B cell (primary cell): ENCODE data around the gene TCAP. TPM values are rescaled to one million over a fixed set of nuclear protein-coding genes. Genes with fewer than 3 reads are reported as not detected.

Experiments used
- ATAC-seq: fragments of 200-7000 bp; cut with Tn5 transposase; one replicate; pipeline ENCODE4 v1.10.0; 2021; ENCODE audit warnings: low read depth, mild to moderate bottlenecking, moderate number of reproducible peaks, moderate library complexity
- CTCF ChIA-PET: fragments of 350-600 bp; sonication (Branson Sonifier 250); formaldehyde crosslinking; loops from one replicate; lab custom pipeline; 2021; ENCODE audit warnings: antibody characterized with exemption, inconsistent platforms; lab: Charles Lee
- POLR2A ChIA-PET: fragments of 350-600 bp; sonication (Branson Sonifier 250); formaldehyde crosslinking; loops from one replicate; lab custom pipeline; 2021; ENCODE audit warnings: antibody characterized with exemption; lab: Charles Lee
- DNase-seq: peaks from one replicate; pipeline ENCODE4 v3.0.0; 2013
- H2AFZ ChIP-seq: 2 replicates; pipeline ENCODE4 v1.6.1; 2012; ENCODE audit warnings: mild to moderate bottlenecking, low read depth, low read length; ENCODE audit not compliant: insufficient read depth, poor library complexity, severe bottlenecking
- H3K27ac ChIP-seq, 2 donors: 1 replicate in 1 of 2; 2 replicates in 1 of 2; pipeline ENCODE4 v1.5.1; 2012 to 2013; ENCODE audit warnings: low read length in 2 of 2, mild to moderate bottlenecking in 2 of 2, moderate library complexity in 1 of 2
- H3K27me3 ChIP-seq, 4 experiments: fragments of 200-600 bp in 1 of 4; sonication (generic) in 1 of 4; replicated peaks in 1 of 4; 1 replicate in 2 of 4; 2 replicates in 2 of 4; pipeline versions ENCODE4 v1.6.1 to v1.7.0; 2013 to 2016; ENCODE audit warnings: low read length in 3 of 4, mild to moderate bottlenecking in 2 of 4, mixed read lengths in 1 of 4, moderate library complexity in 1 of 4; ENCODE audit not compliant: insufficient read depth in 4 of 4, control insufficient read depth in 3 of 4; ENCODE audit errors: control extremely low read depth in 1 of 4
- H3K36me3 ChIP-seq, 2 experiments: replicated peaks in 1 of 2; 1 replicate in 1 of 2; 2 replicates in 1 of 2; pipeline versions ENCODE4 v1.6.1 to v1.7.1; 2013; ENCODE audit warnings: low read length in 1 of 2; ENCODE audit not compliant: insufficient read depth in 2 of 2, control insufficient read depth in 1 of 2; ENCODE audit errors: control extremely low read depth in 1 of 2, extremely low read depth in 1 of 2
- H3K4me1 ChIP-seq, 2 donors: fragments of 200-600 bp in 1 of 2; sonication (generic) in 1 of 2; 1 replicate in 1 of 2; 2 replicates in 1 of 2; pipeline versions ENCODE4 v1.5.1 to v1.6.1; 2013 to 2017; ENCODE audit warnings: low read length in 2 of 2; ENCODE audit not compliant: control insufficient read depth in 2 of 2, insufficient read depth in 2 of 2
- H3K4me2 ChIP-seq: replicated peaks from 2 replicates; pipeline ENCODE3; 2012; ENCODE audit warnings: mild to moderate bottlenecking, low read depth, low read length; ENCODE audit not compliant: poor library complexity, severe bottlenecking
- H3K4me3 ChIP-seq, 5 experiments: fragments of 200-600 bp in 1 of 5; sonication (generic) in 1 of 5; 1 replicate in 3 of 5; 2 replicates in 2 of 5; pipeline versions ENCODE4 v1.5.1 to v1.7.0; 2011 to 2016; ENCODE audit warnings: low read length in 4 of 5, mild to moderate bottlenecking in 4 of 5, low read depth in 2 of 5, control low read depth in 1 of 5, moderate library complexity in 1 of 5; ENCODE audit not compliant: insufficient read depth in 1 of 5; ENCODE audit errors: control extremely low read depth in 1 of 5, extremely low read depth in 1 of 5
- H3K79me2 ChIP-seq: fragments of 200-600 bp; sonication (generic); one replicate; pipeline ENCODE4 v1.6.0; 2016; ENCODE audit warnings: low read length; ENCODE audit not compliant: control insufficient read depth, insufficient read depth
- H3K9ac ChIP-seq: fragments of 200-600 bp; sonication (generic); 2 replicates; pipeline ENCODE4 v1.6.1; 2017; ENCODE audit warnings: mild to moderate bottlenecking, low read length, moderate library complexity
- H3K9me3 ChIP-seq, 3 donors: one replicate each; pipeline versions ENCODE4 v1.6.1 to v1.7.1; 2013; ENCODE audit warnings: low read length in 2 of 3; ENCODE audit not compliant: control insufficient read depth in 2 of 3, insufficient read depth in 1 of 3; ENCODE audit errors: control extremely low read depth in 1 of 3
- H4K20me1 ChIP-seq: 2 replicates; pipeline ENCODE4 v1.6.0; 2012; ENCODE audit warnings: mild to moderate bottlenecking, low read length; ENCODE audit not compliant: insufficient read depth, control insufficient read depth, poor library complexity, severe bottlenecking
- H3K27ac Mint-ChIP-seq: one replicate; pipeline ENCODE4 v1.8.0; 2021; ENCODE audit warnings: mixed read lengths
- H3K27me3 Mint-ChIP-seq: one replicate; pipeline ENCODE4 v1.8.0; 2021; ENCODE audit warnings: mixed read lengths
- H3K4me1 Mint-ChIP-seq: one replicate; pipeline ENCODE4 v1.8.0; 2021; ENCODE audit warnings: mixed read lengths
- H3K4me3 Mint-ChIP-seq: one replicate; pipeline ENCODE4 v1.8.0; 2021; ENCODE audit warnings: mixed read lengths
- H3K9me3 Mint-ChIP-seq: one replicate; pipeline ENCODE4 v1.8.0; 2022; ENCODE audit warnings: mixed read lengths; ENCODE audit not compliant: insufficient read depth
- EZH2 ChIP-seq: IDR thresholded peaks from 2 replicates; pipeline ENCODE4 v1.6.1; 2012; ENCODE audit warnings: borderline replicate concordance, low read depth, mild to moderate bottlenecking, moderate library complexity, low read length; ENCODE audit not compliant: insufficient read depth, poor library complexity, severe bottlenecking
- WGBS: methylation state at CpG from one replicate; pipeline ENCODE4 v1.1.5; 2013; ENCODE audit warnings: missing lambda C conversion rate; ENCODE audit not compliant: insufficient coverage; 5-methylcytosine and 5-hydroxymethylcytosine counted together
- intact Hi-C: fragments of 100-400 bp; cut with micrococcal nuclease; formaldehyde crosslinking; loops from one replicate; pipeline ENCODE4 v1.10.0; 2022
- polyA plus RNA-seq: library from polyadenylated mRNA; depleted of rRNA; stranded (reverse); fragments of >200 nt; gene quantifications from 2 replicates; pipeline ENCODE4 v1.2.3, GENCODE V29; 2012
- total RNA-seq, 2 donors: library from RNA; stranded (reverse); fragments of 120-200 nt in 1 of 2; gene quantifications; 1 replicate in 1 of 2; 2 replicates in 1 of 2; pipeline versions ENCODE4 v1.2.3 to v1.2.4, GENCODE V29; 2013 to 2022
- TF ChIP-seq, protein P1 (sequence below): fragments of 200-600 bp; IDR thresholded peaks from one replicate; pipeline ENCODE4 v1.8.0; 2022; ENCODE audit warnings: antibody characterized with exemption, mild to moderate bottlenecking

The TCAP gene
- total and polyA plus RNA-seq, 2 donors (not counting 1 experiment from before 2014, with no cell fraction given), result 3.8 to 5.1 TPM

DNA sequence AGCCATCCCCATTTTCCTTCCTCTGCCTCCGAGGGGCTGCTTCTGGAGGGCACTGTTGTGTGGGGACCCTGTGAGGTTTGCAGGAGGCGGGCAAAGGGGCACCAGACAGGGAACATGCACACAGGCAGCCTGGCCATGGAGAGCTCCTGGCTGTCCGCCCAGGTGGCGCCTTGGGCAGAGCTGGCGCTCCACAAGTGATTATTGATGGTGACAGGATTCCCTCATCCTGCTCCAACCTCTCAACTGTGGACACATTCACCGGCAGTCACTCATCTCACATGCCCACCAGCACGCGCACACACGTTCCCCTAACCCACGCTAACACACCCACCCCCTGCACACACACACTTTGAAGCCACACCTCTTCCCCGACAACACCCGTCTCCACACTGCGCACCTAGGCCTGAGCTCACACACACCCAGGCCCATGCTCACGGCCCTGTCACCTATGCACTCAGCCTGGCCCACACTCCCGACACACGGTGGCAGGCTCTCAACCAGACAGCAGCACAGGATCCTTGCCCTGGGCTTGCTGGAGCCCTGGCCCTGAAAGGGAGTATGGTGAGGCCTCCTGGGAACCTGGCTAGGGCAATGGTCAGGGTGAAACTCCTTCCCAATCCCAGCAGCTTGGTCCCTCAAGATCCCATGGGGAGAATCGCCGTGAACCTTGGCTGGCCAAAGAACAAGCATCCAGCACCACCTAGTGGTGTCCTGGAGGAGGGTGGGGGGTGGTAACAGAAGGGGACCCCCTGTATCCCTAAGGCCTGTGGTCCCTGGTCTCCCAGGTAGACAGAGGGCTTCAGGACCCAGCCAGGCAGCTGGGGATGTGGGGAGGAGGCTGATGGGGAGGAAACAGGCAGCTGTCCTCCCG is 6.7 kb downstream of the TCAP start:
- Histone ChIP-seq H3K4me1 (peaks cover 57 to 70% of the 10 kb centered on the region in 2 donors), H3K9me3 (peaks cover 0 to 2% (median 0%) of the 10 kb centered on the region in 3 donors), H3K36me3 (no peaks in the 10 kb centered on the region), H3K4me2 (peak overlapping the region; percentile 54), H3K79me2 (no peaks in the 10 kb centered on the region), H2AFZ (peak overlapping the region; percentile 23), H3K4me3 (no peak overlapping the region), H3K27me3 (peaks cover 0 to 31% (median 6%) of the 10 kb centered on the region in 4 experiments), H3K9ac (no peak overlapping the region), H4K20me1 (no peaks in the 10 kb centered on the region), H3K27ac (no peak overlapping the region)
- H3K4me3 Mint-ChIP-seq, result peak overlapping the region; percentile 34
- 57% methylated on average over 17 of the region's 19 CpGs for WGBS
- peak overlapping the region; percentile 61 for H3K27ac Mint-ChIP-seq
- CTCF ChIA-PET, result interaction anchor here (0.6 to 8.7 kb wide), 16 partner anchors 8 to 291 kb away, joined by 3 to 109 read pairs (median 4); partner anchors contain the start of genes GSDMA, MIEN1 and PGAP3
- H3K9me3 Mint-ChIP-seq, result no peaks in the 10 kb centered on the region
- POLR2A ChIA-PET, result interaction anchor here (0.9 to 1.3 kb wide), 3 partner anchors 8 to 58 kb away, joined by 3 to 7 read pairs (median 6); no protein-coding TSS in a partner anchor
- peaks cover 50% of the 10 kb centered on the region for H3K4me1 Mint-ChIP-seq
- no peak for TF ChIP-seq EZH2
- TF ChIP-seq, protein P1, sequence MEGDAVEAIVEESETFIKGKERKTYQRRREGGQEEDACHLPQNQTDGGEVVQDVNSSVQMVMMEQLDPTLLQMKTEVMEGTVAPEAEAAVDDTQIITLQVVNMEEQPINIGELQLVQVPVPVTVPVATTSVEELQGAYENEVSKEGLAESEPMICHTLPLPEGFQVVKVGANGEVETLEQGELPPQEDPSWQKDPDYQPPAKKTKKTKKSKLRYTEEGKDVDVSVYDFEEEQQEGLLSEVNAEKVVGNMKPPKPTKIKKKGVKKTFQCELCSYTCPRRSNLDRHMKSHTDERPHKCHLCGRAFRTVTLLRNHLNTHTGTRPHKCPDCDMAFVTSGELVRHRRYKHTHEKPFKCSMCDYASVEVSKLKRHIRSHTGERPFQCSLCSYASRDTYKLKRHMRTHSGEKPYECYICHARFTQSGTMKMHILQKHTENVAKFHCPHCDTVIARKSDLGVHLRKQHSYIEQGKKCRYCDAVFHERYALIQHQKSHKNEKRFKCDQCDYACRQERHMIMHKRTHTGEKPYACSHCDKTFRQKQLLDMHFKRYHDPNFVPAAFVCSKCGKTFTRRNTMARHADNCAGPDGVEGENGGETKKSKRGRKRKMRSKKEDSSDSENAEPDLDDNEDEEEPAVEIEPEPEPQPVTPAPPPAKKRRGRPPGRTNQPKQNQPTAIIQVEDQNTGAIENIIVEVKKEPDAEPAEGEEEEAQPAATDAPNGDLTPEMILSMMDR, result peak; percentile 44
- intact Hi-C loops, result no loop called here
- peaks cover 17% of the 10 kb centered on the region for H3K27me3 Mint-ChIP-seq
- ATAC-seq (no peak), DNase-seq (peak; percentile 48)
